K562 (cell line): ENCODE results near the gene TMEM247. TPM values are rescaled to one million over a fixed set of nuclear protein-coding genes. Genes with fewer than 3 reads are reported as not detected.

Source experiments
- CREM ChIP-seq: IDR thresholded peaks from 2 replicates; pipeline ENCODE4 v1.6.1; 2014; ENCODE audit warnings: antibody characterized with exemption, low read depth
- EP400 ChIP-seq: fragments of 450-650 bp; IDR thresholded peaks from 2 replicates; pipeline ENCODE4 v1.6.1; 2017; ENCODE audit warnings: antibody characterized with exemption, mild to moderate bottlenecking, moderate library complexity
- FOXP1 ChIP-seq: sonication (generic); formaldehyde crosslinking; IDR thresholded peaks from 2 replicates; pipeline ENCODE4 v1.8.0; 2022; ENCODE audit warnings: mild to moderate bottlenecking, missing genetic modification reagents
- HDAC2 ChIP-seq: fragments of 450-650 bp; IDR thresholded peaks from 2 replicates; pipeline ENCODE4 v1.6.1; 2016; ENCODE audit warnings: mild to moderate bottlenecking
- HMGXB4 ChIP-seq: sonication (generic); formaldehyde crosslinking; IDR thresholded peaks from 2 replicates; pipeline ENCODE4 v1.8.1; 2023; ENCODE audit warnings: mild to moderate bottlenecking, missing genetic modification reagents
- KDM1A ChIP-seq, 2 experiments: fragments of 450-650 bp; IDR thresholded peaks; 2 replicates each; pipeline ENCODE4 v1.6.1; 2016; ENCODE audit warnings: mild to moderate bottlenecking in 2 of 2
- KHSRP ChIP-seq: fragments of 450-650 bp; IDR thresholded peaks from 2 replicates; pipeline ENCODE4 v1.6.1; 2017
- MCM5 ChIP-seq: fragments of 450-650 bp; IDR thresholded peaks from 2 replicates; pipeline ENCODE4 v1.6.1; 2016; ENCODE audit warnings: low read depth
- MEIS2 ChIP-seq: fragments of 450-650 bp; IDR thresholded peaks from 2 replicates; pipeline ENCODE4 v1.6.1; 2014; ENCODE audit warnings: mild to moderate bottlenecking; ENCODE audit not compliant: partially characterized antibody
- MTA1 ChIP-seq: fragments of 450-650 bp; IDR thresholded peaks from 2 replicates; pipeline ENCODE4 v1.6.1; 2017; ENCODE audit warnings: borderline replicate concordance
- MXI1 ChIP-seq: IDR thresholded peaks from 2 replicates; pipeline ENCODE4 v1.6.1; 2011; ENCODE audit warnings: low read depth, mild to moderate bottlenecking, improper control_type of control experiment, low read length
- NBN ChIP-seq: fragments of 450-650 bp; IDR thresholded peaks from 2 replicates; pipeline ENCODE4 v1.6.1; 2016; ENCODE audit warnings: low read depth, mild to moderate bottlenecking
- NCOA4 ChIP-seq: fragments of 450-650 bp; IDR thresholded peaks from 2 replicates; pipeline ENCODE4 v1.6.1; 2018; ENCODE audit warnings: mild to moderate bottlenecking; ENCODE audit not compliant: partially characterized antibody
- NR2C2 ChIP-seq, 2 experiments: fragments of 200-800 bp in 1 of 2; sonication (Bioruptor generic) in 1 of 2; sonication (generic) in 1 of 2; formaldehyde crosslinking in 1 of 2; IDR thresholded peaks; 2 replicates each; pipeline versions ENCODE4 v1.6.1 to v1.8.0; 2016 to 2022; ENCODE audit warnings: mild to moderate bottlenecking in 1 of 2, missing compliant biosample characterization in 1 of 2, missing genetic modification characterization in 1 of 2, missing genetic modification reagents in 1 of 2
- NR3C1 ChIP-seq: sonication (generic); formaldehyde crosslinking; IDR thresholded peaks from 2 replicates; pipeline ENCODE4 v1.8.1; 2022; ENCODE audit warnings: missing genetic modification reagents
- RHOXF2B ChIP-seq: fragments of 250-450 bp; sonication (Bioruptor Pico); conservative IDR thresholded peaks from 2 replicates; pipeline ENCODE4 v1.5.1; 2021
- SNRNP70 ChIP-seq: fragments of 200-400 bp; formaldehyde crosslinking; optimal IDR thresholded peaks from 2 replicates; pipeline ENCODE3; 2017; ENCODE audit warnings: low read depth, low read length
- SREBF2 ChIP-seq: sonication (generic); formaldehyde crosslinking; IDR thresholded peaks from 2 replicates; pipeline ENCODE4 v1.4.0; 2020; ENCODE audit warnings: mild to moderate bottlenecking, missing genetic modification reagents
- THRAP3 ChIP-seq: fragments of 450-650 bp; IDR thresholded peaks from 2 replicates; pipeline ENCODE4 v1.6.1; 2016; ENCODE audit warnings: mild to moderate bottlenecking, inconsistent platforms, borderline replicate concordance
- ZNF668 ChIP-seq: fragments of 250-450 bp; sonication (Bioruptor Pico); IDR thresholded peaks from 2 replicates; pipeline ENCODE4 v1.8.0; 2022; ENCODE audit warnings: mild to moderate bottlenecking, inconsistent platforms
- ZNF77 ChIP-seq: fragments of 250-450 bp; sonication (Bioruptor Pico); IDR thresholded peaks from 2 replicates; pipeline ENCODE4 v1.5.0; 2020
- polyA plus RNA-seq, 8 experiments: library from polyadenylated mRNA; depleted of rRNA in 4 of 8; stranded (reverse) in 5 of 8; unstranded in 3 of 8; fragments of >200 nt; fragmentation: Nextera tagmentation in 2 of 8; fragmentation: Illumina TruSeq in 1 of 8; extraction: Ambion mirVana in 2 of 8; extraction: Trizol in 1 of 8; gene quantifications; 2 replicates each; pipeline versions ENCODE4 v1.2.1 to v1.2.3, GENCODE V29; 2011 to 2014; ENCODE audit warnings: inconsistent platforms in 1 of 8, missing spikeins in 1 of 8
- total RNA-seq, 7 experiments: library from RNA; depleted of rRNA in 6 of 7; stranded (reverse); fragments of >200 nt in 6 of 7; fragmentation: Illumina TruSeq in 2 of 7; extraction: Trizol in 2 of 7; gene quantifications; 2 replicates each; pipeline versions ENCODE4 v1.2.1 to v1.2.3, GENCODE V29; 2011 to 2021; ENCODE audit warnings: low replicate concordance in 1 of 7
- TF ChIP-seq, protein P1 (sequence below), 2 experiments: fragments of 150-350 bp in 1 of 2; IDR thresholded peaks; 2 replicates each; pipeline ENCODE4 v1.6.1; 2012 to 2016; ENCODE audit warnings: low read depth in 2 of 2, low read length in 2 of 2, mild to moderate bottlenecking in 1 of 2, moderate library complexity in 1 of 2
- TF ChIP-seq, protein P2 (sequence below): fragments of 250-450 bp; sonication (Bioruptor Pico); IDR thresholded peaks from 2 replicates; pipeline ENCODE4 v1.4.0; 2020; ENCODE audit warnings: mild to moderate bottlenecking, moderate library complexity, borderline replicate concordance

The TMEM247 gene
- total and polyA plus RNA-seq, 9 of the 15 experiments (the other 6 are each of a cell fraction or from before 2014, with no cell fraction given) = 0.24 to 4.7 (median 3.1) TPM

DNA sequence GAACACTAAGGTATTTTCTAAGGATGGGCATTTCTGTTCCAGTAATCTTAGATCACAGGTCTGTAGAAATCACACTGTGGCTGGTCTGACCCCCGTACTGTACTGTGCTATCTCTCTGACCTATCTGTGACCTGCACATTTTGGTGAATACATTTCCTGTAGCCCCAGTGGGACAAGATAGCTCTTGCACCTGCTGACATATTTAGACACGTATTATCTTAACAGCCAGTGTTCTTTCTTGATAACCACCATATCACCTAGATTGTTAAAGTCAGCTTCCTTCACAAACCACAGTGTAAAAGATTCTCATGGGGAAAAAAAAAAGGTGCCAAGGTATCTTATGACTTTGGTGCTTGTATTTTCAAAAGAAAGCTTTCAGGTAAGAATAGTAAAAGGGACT lies 39.8 kb upstream of the TMEM247 start (continued):
- TF ChIP-seq EP400 (no peak), NR2C2 (CRISPR knock-in tag; IDR thresholded peaks at IDR 0.05) (no peak), NR2C2 (tag; IDR thresholded peaks at IDR 0.05) (peak; percentile 64), HMGXB4 (CRISPR knock-in tag) (no peak), MXI1 (no peak), HDAC2 (peak; percentile 76; the same call in 1 of the 2 replicates), SREBF2 (CRISPR knock-in tag) (no peak), NBN (no peak), KHSRP (0 out of 2 replicates have a peak, but pooled peaks have one; percentile 24), THRAP3 (no peak), NCOA4 (no peak), MCM5 (no peak), SNRNP70 (no peak), MEIS2 (peak; percentile 95), ZNF77 (CRISPR knock-in tag) (no peak), NR3C1 (CRISPR knock-in tag) (no peak), RHOXF2B (CRISPR knock-in tag) (no peak), MTA1 (peak; percentile 48; the same call in 1 of the 2 replicates), CREM (peak; percentile 65), KDM1A (IDR thresholded peaks at IDR 0.05) (peak; percentile 87 to 94), FOXP1 (no peak), ZNF668 (CRISPR knock-in tag) (no peak)
- TF ChIP-seq, protein P1, sequence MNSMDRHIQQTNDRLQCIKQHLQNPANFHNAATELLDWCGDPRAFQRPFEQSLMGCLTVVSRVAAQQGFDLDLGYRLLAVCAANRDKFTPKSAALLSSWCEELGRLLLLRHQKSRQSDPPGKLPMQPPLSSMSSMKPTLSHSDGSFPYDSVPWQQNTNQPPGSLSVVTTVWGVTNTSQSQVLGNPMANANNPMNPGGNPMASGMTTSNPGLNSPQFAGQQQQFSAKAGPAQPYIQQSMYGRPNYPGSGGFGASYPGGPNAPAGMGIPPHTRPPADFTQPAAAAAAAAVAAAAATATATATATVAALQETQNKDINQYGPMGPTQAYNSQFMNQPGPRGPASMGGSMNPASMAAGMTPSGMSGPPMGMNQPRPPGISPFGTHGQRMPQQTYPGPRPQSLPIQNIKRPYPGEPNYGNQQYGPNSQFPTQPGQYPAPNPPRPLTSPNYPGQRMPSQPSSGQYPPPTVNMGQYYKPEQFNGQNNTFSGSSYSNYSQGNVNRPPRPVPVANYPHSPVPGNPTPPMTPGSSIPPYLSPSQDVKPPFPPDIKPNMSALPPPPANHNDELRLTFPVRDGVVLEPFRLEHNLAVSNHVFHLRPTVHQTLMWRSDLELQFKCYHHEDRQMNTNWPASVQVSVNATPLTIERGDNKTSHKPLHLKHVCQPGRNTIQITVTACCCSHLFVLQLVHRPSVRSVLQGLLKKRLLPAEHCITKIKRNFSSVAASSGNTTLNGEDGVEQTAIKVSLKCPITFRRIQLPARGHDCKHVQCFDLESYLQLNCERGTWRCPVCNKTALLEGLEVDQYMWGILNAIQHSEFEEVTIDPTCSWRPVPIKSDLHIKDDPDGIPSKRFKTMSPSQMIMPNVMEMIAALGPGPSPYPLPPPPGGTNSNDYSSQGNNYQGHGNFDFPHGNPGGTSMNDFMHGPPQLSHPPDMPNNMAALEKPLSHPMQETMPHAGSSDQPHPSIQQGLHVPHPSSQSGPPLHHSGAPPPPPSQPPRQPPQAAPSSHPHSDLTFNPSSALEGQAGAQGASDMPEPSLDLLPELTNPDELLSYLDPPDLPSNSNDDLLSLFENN (IDR thresholded peaks at IDR 0.05; ENCODE audit: low read depth in 2 of 2, low read length in 2 of 2) = peak in 1 of 2 experiments; percentile 86; a peak in 2 of 4 replicates
- TF ChIP-seq, protein P2, sequence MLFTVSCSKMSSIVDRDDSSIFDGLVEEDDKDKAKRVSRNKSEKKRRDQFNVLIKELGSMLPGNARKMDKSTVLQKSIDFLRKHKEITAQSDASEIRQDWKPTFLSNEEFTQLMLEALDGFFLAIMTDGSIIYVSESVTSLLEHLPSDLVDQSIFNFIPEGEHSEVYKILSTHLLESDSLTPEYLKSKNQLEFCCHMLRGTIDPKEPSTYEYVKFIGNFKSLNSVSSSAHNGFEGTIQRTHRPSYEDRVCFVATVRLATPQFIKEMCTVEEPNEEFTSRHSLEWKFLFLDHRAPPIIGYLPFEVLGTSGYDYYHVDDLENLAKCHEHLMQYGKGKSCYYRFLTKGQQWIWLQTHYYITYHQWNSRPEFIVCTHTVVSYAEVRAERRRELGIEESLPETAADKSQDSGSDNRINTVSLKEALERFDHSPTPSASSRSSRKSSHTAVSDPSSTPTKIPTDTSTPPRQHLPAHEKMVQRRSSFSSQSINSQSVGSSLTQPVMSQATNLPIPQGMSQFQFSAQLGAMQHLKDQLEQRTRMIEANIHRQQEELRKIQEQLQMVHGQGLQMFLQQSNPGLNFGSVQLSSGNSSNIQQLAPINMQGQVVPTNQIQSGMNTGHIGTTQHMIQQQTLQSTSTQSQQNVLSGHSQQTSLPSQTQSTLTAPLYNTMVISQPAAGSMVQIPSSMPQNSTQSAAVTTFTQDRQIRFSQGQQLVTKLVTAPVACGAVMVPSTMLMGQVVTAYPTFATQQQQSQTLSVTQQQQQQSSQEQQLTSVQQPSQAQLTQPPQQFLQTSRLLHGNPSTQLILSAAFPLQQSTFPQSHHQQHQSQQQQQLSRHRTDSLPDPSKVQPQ (CRISPR knock-in tag) = no peak
